ENCODE data around the gene WDR20.

DNA sequence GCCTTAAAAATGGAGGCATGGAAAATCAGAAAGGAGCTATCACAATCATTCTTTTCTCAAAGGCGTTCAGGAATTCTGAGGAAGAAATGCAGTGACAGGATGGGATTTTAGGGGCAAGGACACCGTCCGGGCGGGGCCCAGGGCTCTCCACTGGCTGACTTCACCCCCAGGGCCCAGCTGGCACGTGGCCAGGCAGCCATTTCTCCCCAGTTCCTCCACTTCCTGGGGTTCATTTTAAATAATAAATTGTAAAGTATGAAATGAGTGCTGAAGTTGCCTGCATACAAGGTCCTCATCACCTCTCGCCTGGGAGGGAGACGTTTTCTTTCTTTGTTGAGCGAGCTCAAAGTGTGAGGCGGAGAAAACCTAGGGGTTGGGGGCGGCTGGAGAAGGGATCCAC lies 73.8 kb downstream of the WDR20 start:
- TF ChIP-seq TBP (IDR thresholded peaks at IDR 0.05; ENCODE audit: low read depth, low read length) (no peak), BRCA1 (IDR thresholded peaks at IDR 0.05; ENCODE audit: low read depth, low read length) (no peak), TCF12 (IDR thresholded peaks at IDR 0.05; ENCODE audit: low read depth, low read length) (no peak), RAD21 (IDR thresholded peaks at IDR 0.05 in 1 of 2, conservative IDR thresholded peaks at IDR 0.05 in 1 of 2; ENCODE audit: low read depth in 2 of 2, low read length in 2 of 2) (no peak), CTCF (IDR thresholded peaks at IDR 0.05; ENCODE audit: control extremely low read depth in 1 of 3, insufficient read depth in 1 of 3, low read depth in 1 of 3, low read length in 3 of 3) (no peak), POLR2A (IDR thresholded peaks at IDR 0.05; ENCODE audit: control extremely low read depth in 1 of 2, low read depth in 2 of 2, low read length in 2 of 2) (no peak), ATF3 (IDR thresholded peaks at IDR 0.05; ENCODE audit: insufficient read depth, low read depth, low read length) (no peak), SP1 (IDR thresholded peaks at IDR 0.05; ENCODE audit: low read depth, low read length) (no peak), EZH2 (IDR thresholded peaks at IDR 0.05; ENCODE audit: low read depth, low read length, severe bottlenecking) (no peak), YY1 (IDR thresholded peaks at IDR 0.05; ENCODE audit: low read depth, low read length) (no peak), MAFK (IDR thresholded peaks at IDR 0.05; ENCODE audit: low read depth, low read length) (no peak), POU5F1 (IDR thresholded peaks at IDR 0.05; ENCODE audit: low read depth, low read length) (no peak), CEBPB (IDR thresholded peaks at IDR 0.05; ENCODE audit: low read depth, low read length) (no peak)
